Astrocyte of the hippocampus (primary cell): ENCODE measurements around the gene P2RX3.
"Not testable (repeated sequence)": the region's sequence is repeated elsewhere in the genome, so short reads cannot be mapped to it uniquely, and the experiment has no call there.

Experiments
- DNase-seq: peaks from one replicate; pipeline ENCODE4 v3.0.0; 2011; ENCODE audit warnings: low read depth, low spot score

P2RX3 gene

GRCh38 chr11:57397394-57397990 lies 59.3 kb downstream of the P2RX3 start:
- no peak for DNase-seq

- no peak for DNase-seq
Measured at GRCh38 chr11:57399221-57399620, 61.1 kb downstream of the P2RX3 start.

- DNase-seq = no peak
Measured at GRCh38 chr11:57399972-57400578, 61.9 kb downstream of the P2RX3 start.

GRCh38 chr11:57402188-57403002 lies 64.2 kb downstream of the P2RX3 start:
- peak; percentile 32 for DNase-seq

- not testable (repeated sequence) for DNase-seq
Measured at GRCh38 chr11:57403003-57403801, 65.0 kb downstream of the P2RX3 start.

- DNase-seq = no peak
Measured at GRCh38 chr11:57403802-57404147, 65.6 kb downstream of the P2RX3 start.

- DNase-seq = no peak
Measured at GRCh38 chr11:57405271-57405860, 67.2 kb downstream of the P2RX3 start.

- DNase-seq = no peak
Measured at GRCh38 chr11:57406337-57406904, 68.3 kb downstream of the P2RX3 start.

GRCh38 chr11:57407010-57407920 lies 69.1 kb downstream of the P2RX3 start:
- no peak for DNase-seq

- DNase-seq = no peak
Measured at GRCh38 chr11:57407941-57408475, 69.9 kb downstream of the P2RX3 start.

GRCh38 chr11:57408771-57409170 lies 70.6 kb downstream of the P2RX3 start:
- no peak for DNase-seq

GRCh38 chr11:57409321-57410100 lies 71.4 kb downstream of the P2RX3 start:
- DNase-seq = no peak

GRCh38 chr11:57410287-57410686 lies 72.1 kb downstream of the P2RX3 start:
- DNase-seq = peak; percentile 59

- no peak for DNase-seq
Measured at GRCh38 chr11:57413681-57414080, 75.5 kb downstream of the P2RX3 start.

- DNase-seq = no peak
Measured at GRCh38 chr11:57414612-57415212, 76.6 kb downstream of the P2RX3 start.

- DNase-seq = no peak
Measured at GRCh38 chr11:57416436-57416835, 78.3 kb downstream of the P2RX3 start.

- DNase-seq = peak; percentile 71
Measured at GRCh38 chr11:57417056-57417455, 78.9 kb downstream of the P2RX3 start.

- no peak for DNase-seq
Measured at GRCh38 chr11:57418131-57418530, 80.0 kb downstream of the P2RX3 start.

- no peak for DNase-seq
Measured at GRCh38 chr11:57419146-57419545, 81.0 kb downstream of the P2RX3 start.
